Astrocyte of the spinal cord (primary cell): Measurements from ENCODE around the gene ATIC.

Experiments
- DNase-seq: peaks from one replicate; pipeline ENCODE4 v3.0.0; 2011; ENCODE audit warnings: low read depth, low spot score
- H3K4me3 ChIP-seq: 2 replicates; pipeline ENCODE4 v1.5.1; 2011; ENCODE audit warnings: low read depth, mild to moderate bottlenecking, low read length, moderate library complexity
- in situ Hi-C: cut with HindIII; loops from 2 replicates; pipeline ENCODE4 v1.10.0; 2017; ENCODE audit warnings: low sequenced_read_pairs
- TF ChIP-seq, protein P1 (sequence below): IDR thresholded peaks from 2 replicates; pipeline ENCODE4 v1.5.1; 2012; ENCODE audit warnings: low read depth, mild to moderate bottlenecking, low read length, inconsistent platforms

The ATIC gene

DNA sequence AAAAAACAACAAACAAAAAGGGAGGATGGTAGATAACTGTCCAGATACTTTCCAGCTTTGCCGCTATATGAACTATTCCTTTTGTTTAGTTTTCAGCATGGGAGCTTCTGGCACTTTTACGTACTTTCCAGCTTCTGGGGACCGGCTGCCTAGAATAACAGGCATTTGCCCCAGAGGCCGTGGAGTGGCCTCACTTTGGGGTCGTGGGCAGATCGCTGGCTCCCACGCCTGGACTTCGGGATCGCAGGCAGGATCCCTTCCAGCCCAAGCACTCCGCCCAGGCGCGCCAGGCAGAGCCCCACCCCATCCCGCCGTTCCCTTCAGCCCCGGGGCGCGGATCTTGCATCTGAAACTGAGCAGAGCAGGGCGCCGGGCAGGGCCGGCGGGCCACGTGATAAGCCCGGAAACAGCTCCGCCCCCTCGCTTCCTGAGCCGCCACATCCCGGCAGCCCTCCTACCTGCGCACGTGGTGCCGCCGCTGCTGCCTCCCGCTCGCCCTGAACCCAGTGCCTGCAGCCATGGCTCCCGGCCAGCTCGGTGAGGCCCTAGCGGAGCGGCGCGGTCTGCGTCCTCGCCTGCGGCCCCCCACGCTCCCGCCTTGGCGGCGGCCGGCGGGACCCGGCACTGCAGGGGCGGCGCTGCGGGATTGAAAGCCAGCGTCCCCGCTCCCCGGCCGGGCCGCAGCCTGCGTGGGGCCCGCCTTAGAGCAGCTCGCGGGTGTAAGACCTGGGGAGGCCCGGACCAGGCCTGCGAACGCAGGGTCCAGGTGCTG is at the start of gene ATIC:
Gene ATIC (plus strand): TSS at position 435 of the 772 bp plus-strand sequence. CDS start 84 bp downstream, at position 519.
- H3K4me3 ChIP-seq = peak within 1 kb of the TSS; percentile 66
- peak; percentile 93 for DNase-seq
- TF ChIP-seq, protein P1, sequence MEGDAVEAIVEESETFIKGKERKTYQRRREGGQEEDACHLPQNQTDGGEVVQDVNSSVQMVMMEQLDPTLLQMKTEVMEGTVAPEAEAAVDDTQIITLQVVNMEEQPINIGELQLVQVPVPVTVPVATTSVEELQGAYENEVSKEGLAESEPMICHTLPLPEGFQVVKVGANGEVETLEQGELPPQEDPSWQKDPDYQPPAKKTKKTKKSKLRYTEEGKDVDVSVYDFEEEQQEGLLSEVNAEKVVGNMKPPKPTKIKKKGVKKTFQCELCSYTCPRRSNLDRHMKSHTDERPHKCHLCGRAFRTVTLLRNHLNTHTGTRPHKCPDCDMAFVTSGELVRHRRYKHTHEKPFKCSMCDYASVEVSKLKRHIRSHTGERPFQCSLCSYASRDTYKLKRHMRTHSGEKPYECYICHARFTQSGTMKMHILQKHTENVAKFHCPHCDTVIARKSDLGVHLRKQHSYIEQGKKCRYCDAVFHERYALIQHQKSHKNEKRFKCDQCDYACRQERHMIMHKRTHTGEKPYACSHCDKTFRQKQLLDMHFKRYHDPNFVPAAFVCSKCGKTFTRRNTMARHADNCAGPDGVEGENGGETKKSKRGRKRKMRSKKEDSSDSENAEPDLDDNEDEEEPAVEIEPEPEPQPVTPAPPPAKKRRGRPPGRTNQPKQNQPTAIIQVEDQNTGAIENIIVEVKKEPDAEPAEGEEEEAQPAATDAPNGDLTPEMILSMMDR = no peak
- in situ Hi-C loops = no loop called here

DNA sequence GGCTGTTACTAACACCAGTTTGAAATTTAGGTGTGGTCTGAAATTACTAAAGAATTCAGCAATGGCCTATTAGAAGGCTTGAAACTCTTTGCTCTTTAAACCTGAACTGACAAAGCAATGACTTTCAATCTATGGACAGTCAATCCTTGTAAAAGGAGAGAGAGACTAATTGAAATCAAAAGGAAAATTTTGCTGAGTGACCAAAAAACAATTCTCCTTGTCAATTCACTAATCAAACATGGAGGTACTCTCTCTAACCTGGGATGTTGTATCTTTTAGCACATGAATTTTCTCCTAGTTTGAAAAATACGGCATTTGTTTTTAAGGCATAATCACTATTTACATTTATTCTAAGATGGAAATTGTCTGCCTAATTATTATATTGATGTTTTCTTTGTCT is 49.6 kb upstream of the ATIC start:
- TF ChIP-seq, protein P1 = no peak

DNA sequence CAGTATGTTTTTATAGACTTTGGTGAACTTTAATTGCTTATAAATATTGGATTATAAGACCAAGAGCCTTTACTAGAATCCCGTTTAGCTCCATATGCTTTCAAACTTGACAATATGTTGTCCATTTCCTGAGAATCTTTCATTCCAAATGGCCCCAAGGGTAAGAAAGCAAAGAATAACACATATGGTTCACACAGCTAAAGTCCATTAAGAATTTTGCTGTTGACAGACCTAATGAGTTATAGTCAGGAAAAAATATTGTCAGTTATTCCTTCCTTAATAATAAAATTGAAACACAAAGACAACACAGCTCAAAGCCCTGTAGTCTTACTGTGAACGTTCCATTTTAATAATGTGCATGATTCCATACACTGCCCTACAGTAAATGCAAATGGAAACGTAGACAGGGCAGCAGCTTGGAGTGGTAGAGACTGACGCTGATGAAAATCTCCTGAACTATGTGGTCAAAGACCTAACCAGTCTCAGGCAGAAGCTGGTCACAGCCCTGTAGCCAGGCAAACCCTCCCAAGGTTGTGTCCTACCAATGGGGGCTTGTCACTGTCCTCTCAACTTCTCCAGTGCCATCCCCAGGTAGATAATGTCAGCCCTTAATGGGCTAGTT is 49.0 kb upstream of the ATIC start:
- TF ChIP-seq, protein P1 = no peak
- no peak overlapping the region for H3K4me3 ChIP-seq
- in situ Hi-C loops = no loop called here
- no peak for DNase-seq

More for the DNA sequence above, 49.6 kb upstream of the ATIC start:
- H3K4me3 ChIP-seq = no peak overlapping the region
- in situ Hi-C loops = no loop called here
- DNase-seq = no peak

DNA sequence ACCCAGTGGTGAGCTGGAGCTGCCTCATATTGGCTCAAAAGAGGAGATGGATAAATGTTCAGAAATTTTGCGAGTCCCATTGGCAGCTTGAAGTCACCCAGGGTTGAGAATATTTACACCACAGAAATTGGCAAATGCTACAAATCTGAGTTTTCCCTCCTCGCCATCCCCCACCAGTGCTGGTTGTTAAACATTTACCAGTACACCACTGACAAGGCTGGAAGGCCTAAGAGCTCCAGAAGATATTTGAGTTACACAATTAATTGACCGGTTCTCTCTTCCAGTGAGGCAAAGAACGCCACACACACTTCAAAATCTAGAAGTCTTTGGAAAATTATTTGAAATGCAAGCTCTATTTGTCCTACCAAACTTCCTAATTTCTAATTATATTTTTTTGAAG is 47.5 kb upstream of the ATIC start:
- in situ Hi-C loops = no loop called here
- no peak overlapping the region for H3K4me3 ChIP-seq
- TF ChIP-seq, protein P1 = no peak
- no peak for DNase-seq

DNA sequence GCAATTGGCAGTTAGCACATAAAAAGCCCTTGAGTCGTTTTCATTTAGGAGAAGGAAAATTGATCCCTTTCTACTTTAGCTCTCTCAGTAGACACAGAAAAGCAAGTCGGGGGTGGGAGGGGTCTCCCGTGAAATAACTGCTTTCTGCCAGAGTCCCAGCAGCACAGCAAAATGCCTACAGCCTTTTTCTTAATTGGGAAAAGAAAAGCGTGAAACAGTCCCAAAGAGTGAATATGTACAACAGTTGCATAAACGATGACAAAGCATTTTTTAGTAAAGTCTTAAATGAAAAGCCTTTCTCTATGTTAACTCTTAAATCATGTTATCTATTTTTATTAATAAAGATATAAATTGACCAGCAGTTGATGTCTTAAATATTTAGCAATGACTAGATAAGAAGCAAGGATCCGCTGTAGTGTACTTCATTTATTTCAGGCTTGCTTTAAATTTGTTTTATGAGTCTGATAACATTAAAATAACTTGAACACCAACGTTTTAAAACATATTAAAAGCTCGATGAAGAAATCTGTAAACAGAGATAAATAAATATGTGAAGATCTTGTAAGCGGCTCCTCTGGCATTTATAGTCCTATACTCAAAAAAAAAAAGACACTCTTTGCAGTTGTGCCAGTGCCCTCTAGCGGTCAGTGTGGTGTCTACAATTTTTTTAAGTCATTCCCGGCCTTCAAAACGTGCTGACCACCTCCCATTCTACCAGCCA is 42.3 kb upstream of the ATIC start:
- H3K4me3 ChIP-seq = no peak overlapping the region
- DNase-seq = peak; percentile 87
- TF ChIP-seq, protein P1 = peak; percentile 74
- in situ Hi-C loops = no loop called here

DNA sequence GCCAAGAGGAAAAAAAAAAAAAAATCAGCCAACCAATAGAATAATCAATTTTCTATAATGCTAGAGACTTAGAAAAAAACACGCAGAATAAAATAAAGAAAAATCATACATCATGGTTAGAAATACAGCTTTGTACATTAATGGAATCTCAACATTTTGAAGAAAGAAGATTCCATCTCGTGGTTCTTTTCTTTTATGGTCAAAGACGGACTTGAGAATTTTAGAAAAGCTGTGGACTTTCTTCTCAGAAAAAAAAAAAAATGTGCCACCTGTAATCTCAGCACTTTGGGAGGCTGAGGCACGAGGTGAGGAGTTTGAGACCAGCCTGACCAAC is 41.8 kb upstream of the ATIC start:
- no peak overlapping the region for H3K4me3 ChIP-seq
- no peak for DNase-seq
- TF ChIP-seq, protein P1 = no peak
- in situ Hi-C loops = no loop called here
